ENCODE data around the gene R3HDM1.

- no peak for TF ChIP-seq POLR2A (IDR thresholded peaks at IDR 0.05)
- TF ChIP-seq CTCF (IDR thresholded peaks at IDR 0.05): no peak
These were observed 86.3 kb downstream of the R3HDM1 start for GRCh38 chr2:135617501-135618015.

Measured in thyroid gland (tissue), 4 donors.